Activated naive CD8-positive, alpha-beta T cell treated with anti-CD3 and anti-CD28 coated beads, Interleukin-2, amount 50 U/mL, for 24 hours (primary cell): Measurements from ENCODE around the gene CITED2.
A peak's percentile ranks its signal among the peaks of the same experiment; 100 is the strongest.
"Not testable (repeated sequence)": the region's sequence is repeated elsewhere in the genome, so short reads cannot be mapped to it uniquely, and the experiment has no call there.

Experiments used
- ATAC-seq: fragments of 150-1000 bp; cut with Tn5 transposase; one replicate; pipeline ENCODE4 v1.10.0; 2021
- DNase-seq: peaks from one replicate; pipeline ENCODE4 v3.0.0; 2021
- H3K27ac Mint-ChIP-seq: one replicate; pipeline ENCODE4 v1.8.0; 2021; ENCODE audit warnings: mild to moderate bottlenecking, mixed read lengths
- H3K27me3 Mint-ChIP-seq: one replicate; pipeline ENCODE4 v1.8.0; 2021; ENCODE audit warnings: mixed read lengths
- H3K36me3 Mint-ChIP-seq: one replicate; pipeline ENCODE4 v1.8.0; 2021; ENCODE audit warnings: low read depth, mixed read lengths
- H3K4me1 Mint-ChIP-seq: one replicate; pipeline ENCODE4 v1.8.0; 2021; ENCODE audit warnings: mixed read lengths
- H3K4me3 Mint-ChIP-seq: one replicate; pipeline ENCODE4 v1.8.0; 2021; ENCODE audit warnings: mild to moderate bottlenecking, moderate library complexity, mixed read lengths
- H3K9me3 Mint-ChIP-seq: one replicate; pipeline ENCODE4 v1.8.0; 2021; ENCODE audit warnings: mixed read lengths

The CITED2 gene, protein sequence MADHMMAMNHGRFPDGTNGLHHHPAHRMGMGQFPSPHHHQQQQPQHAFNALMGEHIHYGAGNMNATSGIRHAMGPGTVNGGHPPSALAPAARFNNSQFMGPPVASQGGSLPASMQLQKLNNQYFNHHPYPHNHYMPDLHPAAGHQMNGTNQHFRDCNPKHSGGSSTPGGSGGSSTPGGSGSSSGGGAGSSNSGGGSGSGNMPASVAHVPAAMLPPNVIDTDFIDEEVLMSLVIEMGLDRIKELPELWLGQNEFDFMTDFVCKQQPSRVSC

GRCh38 chr6:139374357-139375225 is at the start of gene CITED2:
CITED2 (minus strand) TSS chr6:139374648; CDS start chr6:139373944, 704 bp downstream.
- H3K4me1 Mint-ChIP-seq = peaks cover 59% of the 10 kb centered on the region
- peaks cover 9% of the 10 kb centered on the region for H3K36me3 Mint-ChIP-seq
- ATAC-seq (peak; percentile 73), DNase-seq (peak; percentile 93)
- H3K27ac Mint-ChIP-seq = peak within 1 kb of the TSS; percentile 98
- no peaks in the 10 kb centered on the region for H3K9me3 Mint-ChIP-seq
- H3K27me3 Mint-ChIP-seq = peaks cover 2% of the 10 kb centered on the region
- peak within 1 kb of the TSS; percentile 98 for H3K4me3 Mint-ChIP-seq

GRCh38 chr6:139423037-139423703 is 48.7 kb upstream of the CITED2 start:
- H3K4me3 Mint-ChIP-seq = no peak overlapping the region
- H3K9me3 Mint-ChIP-seq = no peaks in the 10 kb centered on the region

DNA sequence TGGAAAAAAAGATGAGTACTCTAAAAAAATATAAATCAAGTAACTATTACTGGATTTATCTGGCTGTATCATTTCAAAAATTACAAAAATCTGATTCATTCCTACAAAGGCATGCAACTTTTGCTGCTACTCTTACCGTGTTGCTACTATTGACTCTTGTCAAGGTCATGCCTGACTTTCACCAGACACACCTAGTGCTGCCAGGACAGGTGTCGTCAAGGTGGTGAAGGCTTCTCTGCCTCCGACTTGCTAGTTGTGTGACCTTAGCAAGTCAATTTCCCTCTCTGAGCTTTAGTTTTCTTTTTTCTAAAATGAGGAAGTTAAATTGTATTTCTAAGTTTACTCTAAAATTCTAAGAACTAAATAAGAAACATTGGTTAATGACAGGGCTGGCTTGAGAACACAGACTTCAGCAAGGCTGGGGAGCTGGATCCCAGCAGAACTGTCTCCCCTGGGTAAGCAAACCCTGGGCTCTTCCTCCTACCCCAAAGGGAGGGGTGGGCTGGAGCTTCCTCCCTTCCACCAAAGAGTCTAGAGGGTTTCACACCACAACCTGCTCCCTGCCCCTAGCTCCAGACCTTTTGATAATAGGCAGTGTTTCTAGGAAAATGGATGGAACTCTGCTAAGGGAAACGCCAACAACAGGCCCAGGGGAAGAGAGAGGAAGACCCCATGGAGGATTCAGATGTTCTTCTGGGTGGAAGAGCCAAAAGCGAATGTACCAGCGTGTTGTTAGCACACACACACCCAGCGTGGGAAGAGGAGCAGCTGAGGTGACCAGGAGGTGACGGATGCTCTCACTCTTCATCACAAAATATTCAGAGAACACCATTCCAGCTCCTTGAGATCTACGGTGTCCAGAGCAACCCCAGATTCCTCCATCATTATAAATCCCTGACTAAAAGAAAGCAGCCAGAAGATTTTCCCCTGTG is 47.9 kb upstream of the CITED2 start:
- no peaks in the 10 kb centered on the region for H3K36me3 Mint-ChIP-seq

More at GRCh38 chr6:139423037-139423703, 48.7 kb upstream of the CITED2 start:
- ATAC-seq = no peak
- no peaks in the 10 kb centered on the region for H3K4me1 Mint-ChIP-seq
- DNase-seq = no peak
- no peaks in the 10 kb centered on the region for H3K36me3 Mint-ChIP-seq
- no peak overlapping the region for H3K27ac Mint-ChIP-seq
- peaks cover 7% of the 10 kb centered on the region for H3K27me3 Mint-ChIP-seq

GRCh38 chr6:139418481-139419132 is 44.2 kb upstream of the CITED2 start:
- no peaks in the 10 kb centered on the region for H3K36me3 Mint-ChIP-seq
- no peak overlapping the region for H3K27ac Mint-ChIP-seq
- ATAC-seq = no peak
- peaks cover 2% of the 10 kb centered on the region for H3K27me3 Mint-ChIP-seq
- no peaks in the 10 kb centered on the region for H3K4me1 Mint-ChIP-seq
- no peak overlapping the region for H3K4me3 Mint-ChIP-seq
- no peak for DNase-seq
- no peaks in the 10 kb centered on the region for H3K9me3 Mint-ChIP-seq

More for the DNA sequence above, 47.9 kb upstream of the CITED2 start:
- DNase-seq (no peak), ATAC-seq (no peak)
- Mint-ChIP-seq H3K27me3 (peaks cover 7% of the 10 kb centered on the region), H3K9me3 (no peaks in the 10 kb centered on the region), H3K4me1 (no peaks in the 10 kb centered on the region), H3K4me3 (no peak overlapping the region), H3K27ac (no peak overlapping the region)

GRCh38 chr6:139416146-139416545 is 41.7 kb upstream of the CITED2 start:
- ATAC-seq = no peak
- no peaks in the 10 kb centered on the region for H3K27me3 Mint-ChIP-seq
- H3K9me3 Mint-ChIP-seq = no peaks in the 10 kb centered on the region

GRCh38 chr6:139415365-139415764 is 40.9 kb upstream of the CITED2 start:
- Mint-ChIP-seq H3K27me3 (no peaks in the 10 kb centered on the region), H3K4me3 (no peak overlapping the region), H3K9me3 (no peaks in the 10 kb centered on the region), H3K27ac (no peak overlapping the region), H3K36me3 (no peaks in the 10 kb centered on the region), H3K4me1 (no peaks in the 10 kb centered on the region)
- ATAC-seq (no peak), DNase-seq (no peak)

More at GRCh38 chr6:139416146-139416545, 41.7 kb upstream of the CITED2 start:
- no peak for DNase-seq
- Mint-ChIP-seq H3K4me1 (no peaks in the 10 kb centered on the region), H3K4me3 (no peak overlapping the region), H3K27ac (no peak overlapping the region), H3K36me3 (no peaks in the 10 kb centered on the region)

- not testable (repeated sequence) for H3K4me3 Mint-ChIP-seq, H3K36me3 Mint-ChIP-seq, H3K9me3 Mint-ChIP-seq, H3K4me1 Mint-ChIP-seq, DNase-seq, H3K27me3 Mint-ChIP-seq, ATAC-seq, H3K27ac Mint-ChIP-seq
Observed at GRCh38 chr6:139412103-139412502, 37.7 kb upstream of the CITED2 start.

DNA sequence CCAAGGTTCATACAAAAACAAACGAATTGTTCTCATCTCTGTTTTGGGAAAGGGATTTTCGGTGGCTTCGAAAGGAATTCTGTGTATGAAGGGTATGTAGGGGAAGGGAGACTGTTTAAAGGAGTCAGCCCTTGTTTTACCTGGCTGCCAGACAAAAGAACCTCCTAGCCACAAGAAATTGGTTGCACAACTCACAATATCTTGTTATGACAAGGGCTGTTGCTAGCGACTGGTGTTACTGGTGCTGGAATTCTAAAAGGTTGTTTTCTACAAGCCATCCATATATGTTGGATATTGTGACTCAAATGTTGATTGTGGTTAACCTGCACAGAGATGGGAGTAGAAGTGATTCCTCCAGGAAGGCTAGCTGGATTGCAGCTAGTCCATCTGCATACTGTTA is 34.6 kb upstream of the CITED2 start:
- DNase-seq = no peak
- ATAC-seq = no peak
- no peaks in the 10 kb centered on the region for H3K36me3 Mint-ChIP-seq
- H3K27me3 Mint-ChIP-seq = no peaks in the 10 kb centered on the region
- no peak overlapping the region for H3K4me3 Mint-ChIP-seq
- H3K27ac Mint-ChIP-seq = no peak overlapping the region
- no peaks in the 10 kb centered on the region for H3K4me1 Mint-ChIP-seq
- H3K9me3 Mint-ChIP-seq = no peaks in the 10 kb centered on the region

DNA sequence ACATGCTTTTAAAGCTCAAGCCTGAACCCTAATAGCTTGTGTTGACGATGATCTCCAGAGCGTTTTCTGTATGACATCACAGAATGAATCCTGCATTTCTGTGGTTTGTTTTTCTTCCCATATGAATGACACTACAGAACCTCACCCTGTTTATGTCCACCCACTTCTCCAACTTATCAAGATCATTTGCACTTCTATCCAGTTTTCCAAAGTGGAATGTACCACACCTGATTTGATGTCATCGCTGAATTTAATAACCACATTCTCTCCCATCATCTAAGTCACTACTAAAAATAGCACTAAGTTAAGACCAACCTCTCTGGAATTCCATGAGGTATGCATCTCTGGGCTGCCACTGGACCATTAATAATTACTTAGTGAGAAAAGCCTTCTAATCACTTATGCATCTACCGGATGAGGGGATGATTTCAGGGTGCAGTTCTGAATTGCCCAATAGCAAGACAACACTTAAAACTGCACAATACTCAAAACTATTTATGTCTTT is 33.3 kb upstream of the CITED2 start:
- no peaks in the 10 kb centered on the region for H3K9me3 Mint-ChIP-seq
- H3K27ac Mint-ChIP-seq = no peak overlapping the region
- H3K36me3 Mint-ChIP-seq = no peaks in the 10 kb centered on the region
- no peak overlapping the region for H3K4me3 Mint-ChIP-seq
- H3K4me1 Mint-ChIP-seq = no peaks in the 10 kb centered on the region
- no peak for DNase-seq
- ATAC-seq = no peak
- H3K27me3 Mint-ChIP-seq = no peaks in the 10 kb centered on the region

DNA sequence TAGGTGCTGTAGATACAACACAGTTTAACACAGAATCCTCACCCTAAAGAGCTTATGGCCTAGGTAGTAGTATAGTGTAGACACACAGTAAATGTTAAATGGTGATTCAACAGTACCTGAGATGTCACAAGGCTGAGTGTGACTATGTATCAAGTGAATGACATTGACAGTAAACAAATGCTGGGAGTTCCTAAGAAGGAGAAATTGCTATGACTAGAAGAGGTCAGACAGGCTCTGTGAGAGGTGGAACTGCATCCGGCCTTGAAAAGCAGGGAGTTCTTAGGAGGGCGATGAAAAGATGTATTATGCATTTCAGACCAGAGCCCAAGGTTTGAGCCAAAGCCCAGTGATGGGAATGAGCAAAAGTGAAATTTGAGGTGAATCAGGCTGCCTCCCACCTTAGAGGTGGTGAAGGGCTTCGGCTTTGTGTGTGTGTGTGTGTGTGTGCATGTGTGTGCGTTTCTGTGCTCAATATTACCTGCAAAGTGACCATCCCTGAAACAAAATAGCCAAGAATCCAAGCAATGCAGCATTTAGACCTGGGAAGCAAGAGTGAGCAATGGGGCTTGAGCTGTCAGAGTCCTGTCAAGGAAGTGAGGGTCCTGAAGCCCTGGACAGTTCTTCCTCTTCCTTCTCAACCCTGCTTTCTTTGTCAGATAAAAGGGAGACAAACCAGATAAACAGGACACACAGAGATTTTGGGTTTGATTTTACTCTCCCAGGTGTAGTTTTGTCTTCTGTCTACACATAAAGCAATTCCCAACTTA is 32.3 kb upstream of the CITED2 start:
- H3K4me1 Mint-ChIP-seq = no peaks in the 10 kb centered on the region
- ATAC-seq (no peak), DNase-seq (no peak)
- H3K9me3 Mint-ChIP-seq = no peaks in the 10 kb centered on the region
- no peaks in the 10 kb centered on the region for H3K36me3 Mint-ChIP-seq
- H3K4me3 Mint-ChIP-seq = no peak overlapping the region
- H3K27me3 Mint-ChIP-seq = no peaks in the 10 kb centered on the region
- no peak overlapping the region for H3K27ac Mint-ChIP-seq

- no peak for ATAC-seq
- Mint-ChIP-seq H3K27me3 (no peaks in the 10 kb centered on the region), H3K9me3 (no peaks in the 10 kb centered on the region), H3K4me1 (no peaks in the 10 kb centered on the region), H3K36me3 (no peaks in the 10 kb centered on the region), H3K27ac (no peak overlapping the region), H3K4me3 (no peak overlapping the region)
- no peak for DNase-seq
Observed at GRCh38 chr6:139402876-139403386, 28.5 kb upstream of the CITED2 start.

DNA sequence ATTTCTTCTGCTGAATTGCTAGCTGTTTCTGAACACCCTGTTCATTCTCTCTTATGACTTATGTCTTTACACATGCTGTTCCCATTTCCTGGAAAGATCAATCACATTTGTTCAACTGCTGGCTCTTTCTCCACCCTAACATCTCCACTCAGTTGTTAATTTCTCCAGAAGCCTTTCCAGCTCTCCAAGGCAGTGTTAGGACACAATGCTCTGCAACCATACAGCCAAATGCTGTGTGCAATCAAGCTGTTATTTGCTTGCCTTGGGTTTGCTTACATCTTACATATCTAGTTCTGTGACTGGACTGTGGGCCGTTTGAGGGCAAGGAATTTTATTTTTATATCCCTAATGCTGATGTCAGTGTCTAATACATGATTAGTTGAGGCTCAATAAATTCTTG is 24.2 kb upstream of the CITED2 start:
- Mint-ChIP-seq H3K9me3 (no peaks in the 10 kb centered on the region), H3K4me1 (no peaks in the 10 kb centered on the region), H3K27me3 (no peaks in the 10 kb centered on the region), H3K27ac (no peak overlapping the region), H3K4me3 (no peak overlapping the region), H3K36me3 (no peaks in the 10 kb centered on the region)
- DNase-seq (no peak), ATAC-seq (no peak)

DNA sequence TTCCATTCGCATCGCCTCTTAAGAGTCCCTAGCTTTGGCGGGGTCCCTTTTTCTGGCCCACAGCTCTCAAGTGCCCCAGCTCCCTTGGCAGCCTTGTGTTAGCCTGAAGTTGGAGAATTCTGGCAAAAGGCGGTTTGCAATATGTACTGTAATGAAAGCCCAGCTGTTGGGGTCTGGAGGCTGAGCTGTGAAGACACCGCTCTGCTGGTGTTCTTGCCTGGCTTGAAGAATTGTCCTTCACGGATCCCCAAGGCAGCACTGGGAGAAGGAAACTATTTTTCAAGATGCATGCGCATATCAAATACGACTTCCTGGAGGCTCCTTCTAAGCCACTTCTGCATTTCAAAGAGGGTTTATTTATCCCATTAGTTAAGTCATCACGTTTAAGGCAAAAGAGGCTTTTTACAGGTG is 21.4 kb upstream of the CITED2 start:
- ATAC-seq = no peak
- H3K27ac Mint-ChIP-seq = no peak overlapping the region
- DNase-seq = no peak
- no peaks in the 10 kb centered on the region for H3K4me1 Mint-ChIP-seq
- H3K36me3 Mint-ChIP-seq = no peaks in the 10 kb centered on the region
- no peaks in the 10 kb centered on the region for H3K9me3 Mint-ChIP-seq
- H3K27me3 Mint-ChIP-seq = no peaks in the 10 kb centered on the region
- no peak overlapping the region for H3K4me3 Mint-ChIP-seq
